Measurements from ENCODE around the gene TCEA3. TPM values are rescaled to one million over a fixed set of nuclear protein-coding genes. Genes with fewer than 3 reads are reported as not detected.

The TCEA3 gene
- total RNA-seq, 1 donor from 2014 or later = 6.6 TPM

- FAIRE-seq (no peak), DNase-seq (ENCODE audit: low read depth) (no peak)
- Histone ChIP-seq H3K36me3 (ENCODE audit: control insufficient read depth, insufficient read depth, low read length) (no peaks in the 10 kb centered on the region), H3K27me3 (ENCODE audit: control insufficient read depth, insufficient read depth, low read length) (peaks cover 2% of the 10 kb centered on the region), H3K4me3 (ENCODE audit: low read depth, low read length) (no peak overlapping the region)
- no peak for TF ChIP-seq CTCF (IDR thresholded peaks at IDR 0.05; ENCODE audit: insufficient read depth, low read length, severe bottlenecking)
Observed at GRCh38 chr1:23449958-23450357, 25.4 kb upstream of the TCEA3 start.

- Histone ChIP-seq H3K27me3 (ENCODE audit: control insufficient read depth, insufficient read depth, low read length) (no peaks in the 10 kb centered on the region), H3K4me3 (ENCODE audit: low read depth, low read length) (no peak overlapping the region), H3K36me3 (ENCODE audit: control insufficient read depth, insufficient read depth, low read length) (no peaks in the 10 kb centered on the region)
- no peak for TF ChIP-seq CTCF (IDR thresholded peaks at IDR 0.05; ENCODE audit: insufficient read depth, low read length, severe bottlenecking)
- no peak for FAIRE-seq
- no peak for DNase-seq (ENCODE audit: low read depth)
Observed at GRCh38 chr1:23449306-23449705, 24.8 kb upstream of the TCEA3 start.

- no peak overlapping the region for H3K4me3 ChIP-seq (ENCODE audit: low read depth, low read length)
- DNase-seq (ENCODE audit: low read depth) (no peak), FAIRE-seq (no peak)
- no peaks in the 10 kb centered on the region for H3K36me3 ChIP-seq (ENCODE audit: control insufficient read depth, insufficient read depth, low read length)
- no peaks in the 10 kb centered on the region for H3K27me3 ChIP-seq (ENCODE audit: control insufficient read depth, insufficient read depth, low read length)
- TF ChIP-seq CTCF (IDR thresholded peaks at IDR 0.05; ENCODE audit: insufficient read depth, low read length, severe bottlenecking) = no peak
Observed at GRCh38 chr1:23448846-23449245, 24.3 kb upstream of the TCEA3 start.

GRCh38 chr1:23446661-23447310, 22.2 kb upstream of the TCEA3 start:
- no peak for TF ChIP-seq CTCF (IDR thresholded peaks at IDR 0.05; ENCODE audit: insufficient read depth, low read length, severe bottlenecking)
- Histone ChIP-seq H3K4me3 (ENCODE audit: low read depth, low read length) (no peak overlapping the region), H3K36me3 (ENCODE audit: control insufficient read depth, insufficient read depth, low read length) (no peaks in the 10 kb centered on the region), H3K27me3 (ENCODE audit: control insufficient read depth, insufficient read depth, low read length) (no peaks in the 10 kb centered on the region)
- peak; percentile 32 for FAIRE-seq
- no peak for DNase-seq (ENCODE audit: low read depth)

GRCh38 chr1:23444596-23445390, 20.2 kb upstream of the TCEA3 start:
- no peak overlapping the region for H3K4me3 ChIP-seq (ENCODE audit: low read depth, low read length)

More at GRCh38 chr1:23444596-23445390, 20.2 kb upstream of the TCEA3 start:
- peaks cover 3% of the 10 kb centered on the region for H3K27me3 ChIP-seq (ENCODE audit: control insufficient read depth, insufficient read depth, low read length)
- no peaks in the 10 kb centered on the region for H3K36me3 ChIP-seq (ENCODE audit: control insufficient read depth, insufficient read depth, low read length)
- TF ChIP-seq CTCF (IDR thresholded peaks at IDR 0.05; ENCODE audit: insufficient read depth, low read length, severe bottlenecking) = no peak
- DNase-seq (ENCODE audit: low read depth) (no peak), FAIRE-seq (no peak)
